Activated CD8-positive, alpha-beta memory T cell treated with anti-CD3 and anti-CD28 coated beads for 48 hours (primary cell): ENCODE results near the gene PARD6G.
"Not testable (repeated sequence)": the region's sequence is repeated elsewhere in the genome, so short reads cannot be mapped to it uniquely, and the experiment has no call there.

ENCODE experiments used
- DNase-seq, 3 experiments: peaks; one replicate each; pipeline ENCODE4 v3.0.0-alpha.2; 2020; ENCODE audit warnings: low read depth in 2 of 3, low spot score in 2 of 3

PARD6G gene

DNA sequence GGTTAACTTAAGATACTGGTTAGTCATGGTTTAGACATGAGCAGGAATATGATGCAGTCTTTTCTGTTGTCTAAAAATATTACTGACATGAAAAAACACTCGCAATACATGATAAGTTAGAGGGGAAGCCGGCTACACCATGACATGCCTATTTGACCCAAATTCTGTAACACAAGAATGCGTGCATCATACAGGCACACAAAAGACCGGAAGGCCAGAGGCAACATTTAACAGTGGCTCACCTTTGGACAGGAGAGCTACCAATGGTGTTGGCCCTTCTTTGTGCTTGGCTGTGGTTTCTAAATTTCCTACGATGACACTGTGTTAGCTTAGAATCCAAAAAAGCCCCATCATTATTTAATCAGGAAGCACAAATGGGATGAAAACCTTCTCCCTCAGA lies 4.1 kb downstream of the PARD6G start:
- no peak for DNase-seq

DNA sequence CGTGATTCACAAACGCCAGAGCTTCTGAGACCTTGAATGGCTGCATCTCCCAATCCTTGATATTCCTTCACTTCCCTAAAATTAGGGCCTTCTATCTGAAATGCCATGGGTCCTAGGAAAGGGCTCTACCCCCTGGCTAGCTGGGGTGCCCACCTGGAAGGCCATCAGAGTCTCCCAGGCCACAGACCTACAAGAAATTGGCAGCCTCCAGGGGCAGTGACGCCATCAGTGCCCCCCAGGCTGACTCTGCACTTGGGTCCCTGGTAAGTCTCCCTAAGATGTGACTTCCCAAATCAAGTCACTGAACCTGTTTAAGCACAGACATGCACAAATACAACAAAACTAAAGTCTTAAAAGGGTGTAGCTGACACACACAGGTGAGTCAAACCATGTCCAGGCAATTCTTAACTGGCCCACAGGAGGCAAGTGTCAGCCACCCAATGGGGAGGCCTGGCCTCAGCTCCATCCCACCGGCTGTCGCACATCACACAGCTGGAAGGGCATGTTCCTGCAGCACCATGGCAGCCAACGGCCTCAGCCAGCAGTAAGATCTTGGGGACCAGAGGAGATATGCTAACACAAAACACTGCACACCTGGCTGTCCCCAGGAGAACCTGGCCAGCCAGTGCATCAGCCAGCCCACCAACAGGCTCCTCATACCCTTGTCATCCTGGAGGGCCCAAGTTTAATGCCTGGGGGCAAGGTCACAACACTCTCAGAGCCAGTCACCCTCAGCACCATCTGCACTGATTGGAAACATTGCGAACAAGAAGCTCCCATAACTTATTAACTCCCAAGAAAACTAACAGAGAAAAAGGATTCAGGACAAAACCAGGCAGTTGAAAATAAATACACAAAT lies 5.2 kb downstream of the PARD6G start:
- no peak for DNase-seq

DNA sequence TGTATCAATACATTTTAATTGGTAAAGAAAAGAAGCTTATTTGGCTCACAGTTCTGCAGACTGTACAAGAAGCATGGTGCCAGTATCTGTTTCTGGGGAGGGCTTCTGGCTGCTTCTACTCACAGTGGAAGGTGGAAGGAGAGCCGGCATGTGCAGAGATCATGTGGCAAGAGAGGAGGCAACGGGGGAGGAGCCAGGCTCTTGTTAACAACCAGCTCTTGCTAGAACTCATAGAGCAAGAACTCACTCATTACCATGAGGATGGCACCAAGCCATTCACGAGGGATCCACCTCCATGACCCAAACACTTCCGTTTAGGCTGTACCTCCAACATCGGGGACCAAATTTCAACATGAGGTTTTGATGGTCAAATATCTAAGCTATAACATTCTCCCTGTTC lies 7.5 kb downstream of the PARD6G start:
- DNase-seq = no peak

GRCh38 chr18:80238651-80239260 lies 8.6 kb downstream of the PARD6G start:
- DNase-seq = no peak

- DNase-seq = not testable (repeated sequence)
These were observed 9.8 kb downstream of the PARD6G start for GRCh38 chr18:80237519-80237918.

- DNase-seq = no peak
These were observed 12.9 kb downstream of the PARD6G start for GRCh38 chr18:80234398-80234797.

GRCh38 chr18:80233899-80234298 lies 13.4 kb downstream of the PARD6G start:
- no peak for DNase-seq

- no peak for DNase-seq
These were observed 14.0 kb downstream of the PARD6G start for GRCh38 chr18:80233201-80233835.

DNA sequence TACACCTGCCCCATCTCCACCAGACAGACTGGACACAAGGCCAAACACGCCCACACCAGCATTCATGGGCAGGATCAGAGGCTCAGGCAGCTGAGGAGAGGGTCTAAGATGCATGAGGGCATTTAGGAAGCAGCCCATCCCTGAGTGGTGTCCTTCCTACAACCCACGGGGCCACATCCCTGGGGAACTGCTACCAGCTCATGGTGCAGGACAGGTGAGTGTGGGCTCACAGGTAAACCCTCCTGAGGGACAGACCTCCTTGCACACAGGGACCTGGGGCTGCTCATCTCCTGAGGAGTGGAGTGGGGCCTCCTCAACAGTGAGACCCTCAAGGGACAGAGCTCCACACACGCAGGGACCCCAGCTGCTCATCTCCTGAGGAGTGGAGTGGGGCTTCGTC lies 14.6 kb downstream of the PARD6G start:
- DNase-seq = no peak

- DNase-seq = no peak
These were observed 15.3 kb downstream of the PARD6G start for GRCh38 chr18:80232030-80232429.

- DNase-seq = no peak
These were observed 15.7 kb downstream of the PARD6G start for GRCh38 chr18:80231616-80232015.

GRCh38 chr18:80231151-80231550 lies 16.2 kb downstream of the PARD6G start:
- DNase-seq = no peak

DNA sequence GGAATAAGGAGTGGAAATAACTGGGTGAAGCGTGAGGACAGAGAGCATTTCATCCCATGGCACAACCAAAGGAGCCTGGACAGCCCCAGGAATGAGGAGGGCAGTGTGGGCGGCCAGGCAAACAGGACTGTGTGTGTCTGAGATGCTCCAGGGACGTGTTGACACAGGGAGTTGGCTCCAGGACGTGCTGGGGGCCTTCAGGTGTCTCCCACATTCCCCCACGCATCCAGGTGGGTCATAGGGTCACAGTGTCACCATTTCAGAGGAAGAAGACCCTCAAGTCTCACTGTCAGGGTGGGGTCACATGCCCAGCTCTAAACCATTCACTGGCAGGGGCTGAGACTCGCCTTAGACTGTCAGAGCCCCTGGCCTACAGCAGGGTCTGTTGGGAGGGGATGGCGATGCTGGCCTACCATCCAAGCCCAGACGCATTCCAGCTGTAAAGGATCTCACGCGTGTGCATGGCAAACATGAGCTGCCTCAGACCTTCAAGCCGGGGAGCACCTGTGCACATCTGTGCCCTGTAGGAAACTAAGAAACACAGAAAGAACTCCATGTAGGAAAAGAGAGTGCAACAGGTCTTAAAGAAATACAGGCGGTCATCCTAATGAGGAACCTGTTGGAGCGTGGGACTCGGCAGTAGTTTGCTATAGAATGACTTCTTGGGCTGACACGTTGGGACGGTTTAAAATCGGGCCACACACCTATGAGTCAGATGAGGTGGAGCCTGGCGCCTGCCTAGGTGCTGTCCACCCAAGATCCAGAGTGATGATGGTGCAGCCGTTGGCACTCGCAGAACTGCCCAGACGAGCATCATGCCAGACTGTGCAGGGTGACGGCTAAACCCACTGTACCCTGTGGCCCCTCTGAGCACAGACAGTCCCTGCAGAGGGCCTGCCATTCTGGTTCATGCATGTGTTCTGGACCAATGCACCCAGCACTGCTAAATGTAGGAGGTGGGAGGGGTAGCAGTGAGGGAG lies 17.3 kb downstream of the PARD6G start:
- no peak for DNase-seq

- DNase-seq = no peak
These were observed 18.0 kb downstream of the PARD6G start for GRCh38 chr18:80229363-80229762.

GRCh38 chr18:80228051-80228848 lies 19.1 kb downstream of the PARD6G start:
- no peak for DNase-seq

- no peak for DNase-seq
These were observed 19.8 kb downstream of the PARD6G start for GRCh38 chr18:80227472-80227871.

- no peak for DNase-seq
These were observed 21.6 kb downstream of the PARD6G start for GRCh38 chr18:80225685-80226084.

DNA sequence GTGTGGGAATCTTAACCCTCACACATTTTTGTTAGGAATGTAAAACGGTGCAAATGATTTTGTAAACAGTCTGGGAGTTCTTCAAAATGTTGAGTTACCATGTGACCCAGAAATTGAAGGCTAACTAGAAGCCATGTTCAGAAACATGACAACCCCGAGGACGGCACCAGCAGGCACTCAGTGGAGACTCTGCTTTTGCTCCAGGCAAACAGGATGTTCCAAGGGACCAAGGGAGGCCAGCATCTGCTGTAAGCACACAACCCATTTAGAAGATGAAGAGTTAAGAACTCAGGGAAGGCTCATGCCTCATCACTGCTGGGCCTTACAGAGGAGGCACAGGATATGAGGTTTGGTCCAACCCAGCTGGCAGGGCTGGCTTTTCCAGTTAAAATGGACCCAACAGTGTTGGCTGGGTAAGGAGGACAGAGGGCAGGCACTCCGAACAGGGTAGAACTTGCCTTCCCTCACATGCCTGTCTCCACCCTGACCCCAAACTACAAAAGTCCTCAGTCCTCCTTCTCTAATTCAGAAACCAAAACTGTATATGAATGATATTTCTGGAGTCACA lies 23.6 kb downstream of the PARD6G start:
- DNase-seq = no peak

DNA sequence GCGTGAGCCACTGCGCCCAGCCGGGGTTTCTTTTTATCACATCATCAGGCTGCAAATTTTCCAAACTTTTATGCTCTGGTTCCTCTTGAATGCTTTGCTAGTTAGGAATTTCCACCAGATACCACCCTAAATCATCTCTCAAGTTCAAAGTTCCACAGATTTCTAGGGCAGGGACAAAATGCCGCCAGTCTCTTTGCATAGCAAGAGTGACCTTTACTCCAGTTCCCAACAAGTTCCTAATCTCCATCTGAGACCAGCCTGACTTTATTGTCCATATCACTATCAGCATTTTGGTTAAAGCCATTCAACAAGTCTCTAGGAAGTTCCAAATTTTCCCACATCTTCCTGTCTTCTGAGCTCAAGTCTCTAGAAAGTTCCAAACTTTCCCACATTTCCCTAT lies 27.8 kb downstream of the PARD6G start:
- DNase-seq = not testable (repeated sequence)
